ENCODE results near the gene GABRG3. TPM values are rescaled to one million over a fixed set of nuclear protein-coding genes. Genes with fewer than 3 reads are reported as not detected.

The GABRG3 gene
- total and polyA plus RNA-seq, 10 of the 15 experiments (the other 5 are each of a cell fraction or from before 2014, with no cell fraction given), result 0.15 TPM; not detected in 9

DNA sequence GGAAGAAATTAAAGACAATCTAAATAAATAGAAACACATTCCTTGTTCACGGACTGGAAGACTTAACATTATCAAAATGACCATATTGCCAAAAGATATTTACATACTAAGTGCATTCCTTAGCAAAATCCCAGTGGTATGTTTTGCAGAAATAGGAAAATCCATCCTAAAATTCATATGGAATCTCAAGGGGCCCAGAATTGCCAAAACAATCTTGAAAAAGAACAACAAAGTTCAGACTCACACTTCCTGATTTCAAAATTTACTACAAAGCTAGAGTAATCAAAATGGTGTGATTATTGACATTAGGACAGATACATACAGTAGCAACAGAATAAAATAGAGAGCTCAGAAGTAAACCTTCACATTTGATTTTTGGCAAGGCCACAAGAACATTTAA is 612.7 kb downstream of the GABRG3 start:
- WGBS (ENCODE audit: insufficient coverage, insufficient replicate concordance, low lambda C conversion rate, missing lambda C conversion rate), result 0% methylated on average over 1 of the region's 1 CpG
- Histone ChIP-seq H3K27me3 (replicated peaks in 1 of 2; ENCODE audit: control insufficient read depth in 2 of 2, insufficient read depth in 2 of 2, low read length in 1 of 2) (no peaks in the 10 kb centered on the region), H3K4me1 (ENCODE audit: control insufficient read depth, insufficient read depth, low read length) (no peaks in the 10 kb centered on the region), H3K27ac (ENCODE audit: control insufficient read depth, insufficient read depth) (no peak overlapping the region), H3K4me2 (ENCODE audit: control insufficient read depth, insufficient read depth) (no peak overlapping the region), H3K9ac (ENCODE audit: control insufficient read depth, insufficient read depth, low read length) (no peak overlapping the region), H3K79me2 (ENCODE audit: control insufficient read depth, insufficient read depth, low read length) (no peaks in the 10 kb centered on the region), H3K4me3 (no peak overlapping the region), H3K9me3 (replicated peaks; ENCODE audit: control insufficient read depth, insufficient read depth, low read length) (no peaks in the 10 kb centered on the region; the same call in 2 of the 3 replicates), H4K20me1 (ENCODE audit: control insufficient read depth, insufficient read depth) (no peaks in the 10 kb centered on the region), H2AFZ (ENCODE audit: control insufficient read depth, low read depth, low read length) (no peak overlapping the region), H3K36me3 (ENCODE audit: control insufficient read depth in 2 of 2, insufficient read depth in 2 of 2, low read length in 1 of 2) (no peaks in the 10 kb centered on the region)
- ChIA-PET SMC1A (ENCODE audit: uncharacterized antibody, unreplicated experiment) (no interaction called here), POLR2A (no interaction called here), CTCF (no interaction called here), RAD21 (ENCODE audit: unreplicated experiment) (no interaction called here)
- FAIRE-seq (no peak), DNase-seq (ENCODE audit: low read depth, low spot score) (no peak), ATAC-seq (no peak)
- intact Hi-C loops (cut with micrococcal nuclease; ENCODE audit: unreplicated experiment), result no loop called here
- TF ChIP-seq CUX1 (IDR thresholded peaks at IDR 0.05; ENCODE audit: insufficient replicate concordance, low read depth, low read length) (no peak), USF1 (IDR thresholded peaks at IDR 0.05; ENCODE audit: borderline replicate concordance, extremely low read length, insufficient read depth, low read depth, low read length) (no peak), EED (IDR thresholded peaks at IDR 0.05; ENCODE audit: low read depth) (no peak), RUNX3 (IDR thresholded peaks at IDR 0.05; ENCODE audit: low read length) (no peak), NFXL1 (IDR thresholded peaks at IDR 0.05; ENCODE audit: borderline replicate concordance) (no peak), POU2F2 (IDR thresholded peaks at IDR 0.05; ENCODE audit: borderline replicate concordance, low read depth, low read length) (no peak), IRF3 (IDR thresholded peaks at IDR 0.05) (no peak)
- TF ChIP-seq, protein P1, sequence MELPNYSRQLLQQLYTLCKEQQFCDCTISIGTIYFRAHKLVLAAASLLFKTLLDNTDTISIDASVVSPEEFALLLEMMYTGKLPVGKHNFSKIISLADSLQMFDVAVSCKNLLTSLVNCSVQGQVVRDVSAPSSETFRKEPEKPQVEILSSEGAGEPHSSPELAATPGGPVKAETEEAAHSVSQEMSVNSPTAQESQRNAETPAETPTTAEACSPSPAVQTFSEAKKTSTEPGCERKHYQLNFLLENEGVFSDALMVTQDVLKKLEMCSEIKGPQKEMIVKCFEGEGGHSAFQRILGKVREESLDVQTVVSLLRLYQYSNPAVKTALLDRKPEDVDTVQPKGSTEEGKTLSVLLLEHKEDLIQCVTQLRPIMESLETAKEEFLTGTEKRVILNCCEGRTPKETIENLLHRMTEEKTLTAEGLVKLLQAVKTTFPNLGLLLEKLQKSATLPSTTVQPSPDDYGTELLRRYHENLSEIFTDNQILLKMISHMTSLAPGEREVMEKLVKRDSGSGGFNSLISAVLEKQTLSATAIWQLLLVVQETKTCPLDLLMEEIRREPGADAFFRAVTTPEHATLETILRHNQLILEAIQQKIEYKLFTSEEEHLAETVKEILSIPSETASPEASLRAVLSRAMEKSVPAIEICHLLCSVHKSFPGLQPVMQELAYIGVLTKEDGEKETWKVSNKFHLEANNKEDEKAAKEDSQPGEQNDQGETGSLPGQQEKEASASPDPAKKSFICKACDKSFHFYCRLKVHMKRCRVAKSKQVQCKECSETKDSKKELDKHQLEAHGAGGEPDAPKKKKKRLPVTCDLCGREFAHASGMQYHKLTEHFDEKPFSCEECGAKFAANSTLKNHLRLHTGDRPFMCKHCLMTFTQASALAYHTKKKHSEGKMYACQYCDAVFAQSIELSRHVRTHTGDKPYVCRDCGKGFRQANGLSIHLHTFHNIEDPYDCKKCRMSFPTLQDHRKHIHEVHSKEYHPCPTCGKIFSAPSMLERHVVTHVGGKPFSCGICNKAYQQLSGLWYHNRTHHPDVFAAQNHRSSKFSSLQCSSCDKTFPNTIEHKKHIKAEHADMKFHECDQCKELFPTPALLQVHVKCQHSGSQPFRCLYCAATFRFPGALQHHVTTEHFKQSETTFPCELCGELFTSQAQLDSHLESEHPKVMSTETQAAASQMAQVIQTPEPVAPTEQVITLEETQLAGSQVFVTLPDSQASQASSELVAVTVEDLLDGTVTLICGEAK (IDR thresholded peaks at IDR 0.05; ENCODE audit: borderline replicate concordance), result no peak
- BruUV-seq (replicated peaks), result no TSS peak
- in situ Hi-C loops (cut with MboI), result no loop called here
